GM12891 (cell line): ENCODE data around the gene GLUD1.

Experiments
- PAX5 ChIP-seq: IDR thresholded peaks from 2 replicates; pipeline ENCODE4 v1.6.1; 2011; ENCODE audit warnings: low read length, moderate library complexity, mild to moderate bottlenecking; ENCODE audit not compliant: insufficient read depth, severe bottlenecking
- POLR2A ChIP-seq: IDR thresholded peaks from 2 replicates; pipeline ENCODE4 v1.6.1; 2011; ENCODE audit warnings: low read depth, low read length, control low read depth
- POLR2AphosphoS5 ChIP-seq: IDR thresholded peaks from 2 replicates; pipeline ENCODE4 v1.6.1; 2011; ENCODE audit warnings: low read depth, low read length, control low read depth
- SPI1 ChIP-seq: IDR thresholded peaks from 2 replicates; pipeline ENCODE4 v1.6.1; 2011; ENCODE audit warnings: low read depth, low read length, control low read depth
- TAF1 ChIP-seq: IDR thresholded peaks from 2 replicates; pipeline ENCODE4 v1.6.1; 2011; ENCODE audit warnings: low read depth, low read length, control low read depth

DNA sequence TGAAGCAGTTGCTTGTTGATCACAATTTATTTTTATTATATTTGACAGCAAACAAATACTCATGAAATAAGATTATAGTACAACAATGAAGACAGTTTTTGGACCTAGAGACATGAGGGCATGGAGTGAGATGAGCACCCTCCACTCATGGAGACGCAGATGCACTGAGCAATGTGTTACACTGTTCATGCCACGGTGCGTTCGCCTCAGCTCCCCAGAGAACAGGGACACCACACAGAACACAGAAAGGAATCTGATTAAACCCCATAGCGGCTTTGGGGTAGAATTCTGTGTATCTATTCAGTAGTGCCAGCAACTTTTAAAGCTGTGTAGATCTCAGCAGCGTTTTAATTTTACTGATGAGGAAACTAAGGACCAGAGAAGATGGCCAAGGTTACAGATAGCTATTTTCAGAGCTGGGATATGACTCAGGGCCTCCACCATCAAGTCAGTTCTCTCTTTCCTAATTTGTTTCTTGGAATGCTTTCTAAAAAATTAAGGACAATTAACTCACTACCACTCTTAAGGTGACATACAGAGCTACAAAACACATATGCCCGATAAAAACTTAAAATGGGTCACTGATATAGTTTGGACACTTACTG, 41.0 kb downstream of the GLUD1 start:
- TF ChIP-seq POLR2A (no peak), POLR2AphosphoS5 (no peak), TAF1 (no peak), PAX5 (no peak), SPI1 (no peak)
